ENCODE data around the gene C22orf23.
"Not testable (repeated sequence)": the region's sequence is repeated elsewhere in the genome, so short reads cannot be mapped to it uniquely, and the experiment has no call there.

C22orf23 gene

GRCh38 chr22:37982938-37983859, 29.8 kb upstream of the C22orf23 start:
- TF ChIP-seq SPI1 (IDR thresholded peaks at IDR 0.05; ENCODE audit: low read depth, low read length) (no peak), POLR2A (IDR thresholded peaks at IDR 0.05; ENCODE audit: low read depth, low read length) (no peak), POLR2AphosphoS5 (IDR thresholded peaks at IDR 0.05; ENCODE audit: low read depth, low read length) (no peak), PAX5 (IDR thresholded peaks at IDR 0.05; ENCODE audit: insufficient read depth, low read length, severe bottlenecking) (no peak), TAF1 (IDR thresholded peaks at IDR 0.05; ENCODE audit: low read depth, low read length) (no peak), POU2F2 (IDR thresholded peaks at IDR 0.05; ENCODE audit: low read depth, low read length) (no peak)
- FAIRE-seq (no peak), DNase-seq (ENCODE audit: insufficient read length, low spot score) (no peak)

GRCh38 chr22:37982151-37982785, 28.9 kb upstream of the C22orf23 start:
- no peak for TF ChIP-seq POLR2AphosphoS5 (IDR thresholded peaks at IDR 0.05; ENCODE audit: low read depth, low read length)
- TF ChIP-seq TAF1 (IDR thresholded peaks at IDR 0.05; ENCODE audit: low read depth, low read length), result no peak
- no peak for TF ChIP-seq POLR2A (IDR thresholded peaks at IDR 0.05; ENCODE audit: low read depth, low read length)
- TF ChIP-seq PAX5 (IDR thresholded peaks at IDR 0.05; ENCODE audit: insufficient read depth, low read length, severe bottlenecking), result no peak
- TF ChIP-seq SPI1 (IDR thresholded peaks at IDR 0.05; ENCODE audit: low read depth, low read length), result no peak
- no peak for TF ChIP-seq POU2F2 (IDR thresholded peaks at IDR 0.05; ENCODE audit: low read depth, low read length)

GRCh38 chr22:37981282-37982011, 28.0 kb upstream of the C22orf23 start:
- DNase-seq (ENCODE audit: insufficient read length, low spot score) (no peak), FAIRE-seq (no peak)
- TF ChIP-seq SPI1 (IDR thresholded peaks at IDR 0.05; ENCODE audit: low read depth, low read length) (no peak), POLR2AphosphoS5 (IDR thresholded peaks at IDR 0.05; ENCODE audit: low read depth, low read length) (no peak), POLR2A (IDR thresholded peaks at IDR 0.05; ENCODE audit: low read depth, low read length) (no peak), POU2F2 (IDR thresholded peaks at IDR 0.05; ENCODE audit: low read depth, low read length) (no peak), PAX5 (IDR thresholded peaks at IDR 0.05; ENCODE audit: insufficient read depth, low read length, severe bottlenecking) (no peak), TAF1 (IDR thresholded peaks at IDR 0.05; ENCODE audit: low read depth, low read length) (no peak)

More at GRCh38 chr22:37982151-37982785, 28.9 kb upstream of the C22orf23 start:
- DNase-seq (ENCODE audit: insufficient read length, low spot score) (no peak), FAIRE-seq (no peak)

GRCh38 chr22:37979782-37980181, 26.4 kb upstream of the C22orf23 start:
- TF ChIP-seq SPI1 (IDR thresholded peaks at IDR 0.05; ENCODE audit: low read depth, low read length) (no peak), POLR2A (IDR thresholded peaks at IDR 0.05; ENCODE audit: low read depth, low read length) (no peak), POLR2AphosphoS5 (IDR thresholded peaks at IDR 0.05; ENCODE audit: low read depth, low read length) (no peak), PAX5 (IDR thresholded peaks at IDR 0.05; ENCODE audit: insufficient read depth, low read length, severe bottlenecking) (no peak), POU2F2 (IDR thresholded peaks at IDR 0.05; ENCODE audit: low read depth, low read length) (no peak), TAF1 (IDR thresholded peaks at IDR 0.05; ENCODE audit: low read depth, low read length) (no peak)
- FAIRE-seq (no peak), DNase-seq (ENCODE audit: insufficient read length, low spot score) (no peak)

GRCh38 chr22:37976547-37976946, 23.1 kb upstream of the C22orf23 start:
- TF ChIP-seq PAX5 (IDR thresholded peaks at IDR 0.05; ENCODE audit: insufficient read depth, low read length, severe bottlenecking), result no peak
- TF ChIP-seq SPI1 (IDR thresholded peaks at IDR 0.05; ENCODE audit: low read depth, low read length), result no peak
- TF ChIP-seq TAF1 (IDR thresholded peaks at IDR 0.05; ENCODE audit: low read depth, low read length), result no peak
- no peak for TF ChIP-seq POU2F2 (IDR thresholded peaks at IDR 0.05; ENCODE audit: low read depth, low read length)
- TF ChIP-seq POLR2A (IDR thresholded peaks at IDR 0.05; ENCODE audit: low read depth, low read length), result no peak
- TF ChIP-seq POLR2AphosphoS5 (IDR thresholded peaks at IDR 0.05; ENCODE audit: low read depth, low read length), result no peak
- no peak for DNase-seq (ENCODE audit: insufficient read length, low spot score)
- no peak for FAIRE-seq

- not testable (repeated sequence) for DNase-seq (ENCODE audit: insufficient read length, low spot score); FAIRE-seq
Measured at GRCh38 chr22:37976022-37976421, 22.6 kb upstream of the C22orf23 start.

- FAIRE-seq (no peak), DNase-seq (ENCODE audit: insufficient read length, low spot score) (no peak)
- no peak for TF ChIP-seq PAX5 (IDR thresholded peaks at IDR 0.05; ENCODE audit: insufficient read depth, low read length, severe bottlenecking)
- TF ChIP-seq POLR2AphosphoS5 (IDR thresholded peaks at IDR 0.05; ENCODE audit: low read depth, low read length), result no peak
- no peak for TF ChIP-seq TAF1 (IDR thresholded peaks at IDR 0.05; ENCODE audit: low read depth, low read length)
- TF ChIP-seq POLR2A (IDR thresholded peaks at IDR 0.05; ENCODE audit: low read depth, low read length), result no peak
- no peak for TF ChIP-seq POU2F2 (IDR thresholded peaks at IDR 0.05; ENCODE audit: low read depth, low read length)
- no peak for TF ChIP-seq SPI1 (IDR thresholded peaks at IDR 0.05; ENCODE audit: low read depth, low read length)
Measured at GRCh38 chr22:37975153-37975552, 21.8 kb upstream of the C22orf23 start.

GRCh38 chr22:37973271-37974170, 20.1 kb upstream of the C22orf23 start:
- TF ChIP-seq PAX5 (IDR thresholded peaks at IDR 0.05; ENCODE audit: insufficient read depth, low read length, severe bottlenecking), result no peak
- TF ChIP-seq SPI1 (IDR thresholded peaks at IDR 0.05; ENCODE audit: low read depth, low read length), result no peak
- no peak for TF ChIP-seq POU2F2 (IDR thresholded peaks at IDR 0.05; ENCODE audit: low read depth, low read length)
- TF ChIP-seq POLR2AphosphoS5 (IDR thresholded peaks at IDR 0.05; ENCODE audit: low read depth, low read length), result no peak
- TF ChIP-seq TAF1 (IDR thresholded peaks at IDR 0.05; ENCODE audit: low read depth, low read length), result no peak
- no peak for TF ChIP-seq POLR2A (IDR thresholded peaks at IDR 0.05; ENCODE audit: low read depth, low read length)
- DNase-seq (ENCODE audit: insufficient read length, low spot score) (no peak), FAIRE-seq (no peak)
